ENCODE data around the gene KLRC1. TPM values are rescaled to one million over a fixed set of nuclear protein-coding genes. Genes with fewer than 3 reads are reported as not detected.
"Not testable (repeated sequence)": the region's sequence is repeated elsewhere in the genome, so short reads cannot be mapped to it uniquely, and the experiment has no call there.

KLRC1 gene
- total and polyA plus RNA-seq, 9 of the 15 experiments (the other 6 are each of a cell fraction or from before 2014, with no cell fraction given) = not detected

GRCh38 chr12:10491766-10492165 lies 38.6 kb upstream of the KLRC1 start:
- TF ChIP-seq FOXO4 (CRISPR knock-in tag; IDR thresholded peaks at IDR 0.05) = no peak
- DNase-seq (ENCODE audit: extremely low read depth in 1 of 4, low spot score in 3 of 4) = no peak
- Histone ChIP-seq H3K27me3 (ENCODE audit: control insufficient read depth in 2 of 2, insufficient read depth in 2 of 2, low read length in 2 of 2) (no peaks in the 10 kb centered on the region), H3K9me3 (replicated peaks; ENCODE audit: control insufficient read depth, insufficient read depth, low read depth, low read length) (no peaks in the 10 kb centered on the region), H3K36me3 (ENCODE audit: control insufficient read depth, insufficient read depth, low read length) (no peaks in the 10 kb centered on the region), H4K20me1 (replicated peaks; ENCODE audit: control insufficient read depth, insufficient read depth, low read length) (no peaks in the 10 kb centered on the region), H3K4me3 (no peak overlapping the region), H3K79me2 (ENCODE audit: control insufficient read depth, insufficient read depth, low read length) (no peaks in the 10 kb centered on the region), H3K9me1 (ENCODE audit: control insufficient read depth, insufficient read depth, low read length) (no peaks in the 10 kb centered on the region), H2AFZ (ENCODE audit: low read depth, low read length) (no peak overlapping the region), H3K4me2 (ENCODE audit: insufficient read depth, low read length) (no peak overlapping the region), H3K4me1 (replicated peaks in 1 of 2; ENCODE audit: control insufficient read depth in 2 of 2, insufficient read depth in 2 of 2, low read length in 2 of 2) (no peaks in the 10 kb centered on the region), H3K9ac (ENCODE audit: insufficient read depth in 1 of 2, low read depth in 2 of 2, low read length in 2 of 2) (no peak overlapping the region), H3K27ac (ENCODE audit: extremely low read depth, low read depth, low read length) (no peak overlapping the region)
- CTCF ChIA-PET (ENCODE audit: low intra/inter-chr PET ratio) = no interaction called here
- in situ Hi-C loops (cut with MboI) = no loop called here
- intact Hi-C loops (cut with micrococcal nuclease) = no loop called here
- FAIRE-seq = no peak
- ATAC-seq = no peak
- POLR2A ChIA-PET = no interaction called here
- 14% methylated on average over 4 of the region's 4 CpGs for whole genome bisulfite sequencing (ENCODE audit: insufficient coverage, low coverage, missing lambda C conversion rate)
- BruUV-seq (replicated peaks) = no TSS peak

- POLR2A ChIA-PET; H3K36me3 ChIP-seq (ENCODE audit: control insufficient read depth, insufficient read depth, low read length); ATAC-seq; H3K79me2 ChIP-seq (ENCODE audit: control insufficient read depth, insufficient read depth, low read length); CTCF ChIA-PET (ENCODE audit: low intra/inter-chr PET ratio); H3K9me1 ChIP-seq (ENCODE audit: control insufficient read depth, insufficient read depth, low read length); BruUV-seq (replicated peaks); H2AFZ ChIP-seq (ENCODE audit: low read depth, low read length); H3K9ac ChIP-seq (ENCODE audit: insufficient read depth in 1 of 2, low read depth in 2 of 2, low read length in 2 of 2); intact Hi-C loops (cut with micrococcal nuclease); H3K4me3 ChIP-seq; H3K27me3 ChIP-seq (ENCODE audit: control insufficient read depth in 2 of 2, insufficient read depth in 2 of 2, low read length in 2 of 2); H3K9me3 ChIP-seq (replicated peaks; ENCODE audit: control insufficient read depth, insufficient read depth, low read depth, low read length); H3K4me1 ChIP-seq (replicated peaks in 1 of 2; ENCODE audit: control insufficient read depth in 2 of 2, insufficient read depth in 2 of 2, low read length in 2 of 2); H4K20me1 ChIP-seq (replicated peaks; ENCODE audit: control insufficient read depth, insufficient read depth, low read length); in situ Hi-C loops (cut with MboI); H3K27ac ChIP-seq (ENCODE audit: extremely low read depth, low read depth, low read length); DNase-seq (ENCODE audit: extremely low read depth in 1 of 4, low spot score in 3 of 4); H3K4me2 ChIP-seq (ENCODE audit: insufficient read depth, low read length); FAIRE-seq: not testable (repeated sequence)
- WGBS (ENCODE audit: insufficient coverage, low coverage, missing lambda C conversion rate) = 0% methylated on average over 2 of the region's 2 CpGs
Measured at GRCh38 chr12:10487328-10487727, 34.2 kb upstream of the KLRC1 start.

- H3K4me1 ChIP-seq (replicated peaks in 1 of 2; ENCODE audit: control insufficient read depth in 2 of 2, insufficient read depth in 2 of 2, low read length in 2 of 2); H3K4me3 ChIP-seq; H3K27ac ChIP-seq (ENCODE audit: extremely low read depth, low read depth, low read length); H3K27me3 ChIP-seq (ENCODE audit: control insufficient read depth in 2 of 2, insufficient read depth in 2 of 2, low read length in 2 of 2); H3K4me2 ChIP-seq (ENCODE audit: insufficient read depth, low read length); H3K9me3 ChIP-seq (replicated peaks; ENCODE audit: control insufficient read depth, insufficient read depth, low read depth, low read length); DNase-seq (ENCODE audit: extremely low read depth in 1 of 4, low spot score in 3 of 4); H4K20me1 ChIP-seq (replicated peaks; ENCODE audit: control insufficient read depth, insufficient read depth, low read length); CTCF ChIA-PET (ENCODE audit: low intra/inter-chr PET ratio); intact Hi-C loops (cut with micrococcal nuclease); BruUV-seq (replicated peaks); H2AFZ ChIP-seq (ENCODE audit: low read depth, low read length); H3K9me1 ChIP-seq (ENCODE audit: control insufficient read depth, insufficient read depth, low read length); H3K9ac ChIP-seq (ENCODE audit: insufficient read depth in 1 of 2, low read depth in 2 of 2, low read length in 2 of 2); ATAC-seq; in situ Hi-C loops (cut with MboI); H3K79me2 ChIP-seq (ENCODE audit: control insufficient read depth, insufficient read depth, low read length); H3K36me3 ChIP-seq (ENCODE audit: control insufficient read depth, insufficient read depth, low read length); FAIRE-seq: not testable (repeated sequence)
- POLR2A ChIA-PET = interaction anchor here (0.6 kb wide), 1 partner anchor 152 kb away, joined by 5 read pairs; no protein-coding TSS in a partner anchor
- 0% methylated on average over 2 of the region's 2 CpGs for WGBS (ENCODE audit: insufficient coverage, low coverage, missing lambda C conversion rate)
Measured at GRCh38 chr12:10481901-10482300, 28.7 kb upstream of the KLRC1 start.
